ENCODE measurements around the gene SCN1B.

Gene SCN1B

GRCh38 chr19:35063940-35064818 lies 33.9 kb downstream of the SCN1B start:
- WGBS, 2 experiments, result 90 to 93% methylated on average over 10 of the region's 10 CpGs

GRCh38 chr19:35065574-35065973 lies 35.3 kb downstream of the SCN1B start:
- no peak overlapping the region for H3K4me3 ChIP-seq (ENCODE audit: insufficient read depth, low read depth, low read length)
- no peaks in the 10 kb centered on the region for H3K9me3 ChIP-seq (ENCODE audit: control insufficient read depth, low read length)
- no peak overlapping the region for H3K27ac ChIP-seq (ENCODE audit: insufficient read depth, low read depth, low read length, poor library complexity, severe bottlenecking)
- H3K27me3 ChIP-seq (ENCODE audit: control insufficient read depth, insufficient read depth, low read length, poor library complexity, severe bottlenecking), result no peaks in the 10 kb centered on the region
- peaks cover 13% of the 10 kb centered on the region for H3K4me1 ChIP-seq (ENCODE audit: control insufficient read depth, insufficient read depth, low read length)
- 94% methylated on average over 10 of the region's 10 CpGs for WGBS, 2 experiments
- H3K36me3 ChIP-seq (ENCODE audit: control insufficient read depth, insufficient read depth, low read length), result no peaks in the 10 kb centered on the region

More at GRCh38 chr19:35063940-35064818, 33.9 kb downstream of the SCN1B start:
- no peaks in the 10 kb centered on the region for H3K36me3 ChIP-seq (ENCODE audit: control insufficient read depth, insufficient read depth, low read length)
- H3K27me3 ChIP-seq (ENCODE audit: control insufficient read depth, insufficient read depth, low read length, poor library complexity, severe bottlenecking), result no peaks in the 10 kb centered on the region
- no peak overlapping the region for H3K27ac ChIP-seq (ENCODE audit: insufficient read depth, low read depth, low read length, poor library complexity, severe bottlenecking)
- H3K4me3 ChIP-seq (ENCODE audit: insufficient read depth, low read depth, low read length), result no peak overlapping the region
- no peaks in the 10 kb centered on the region for H3K9me3 ChIP-seq (ENCODE audit: control insufficient read depth, low read length)
- H3K4me1 ChIP-seq (ENCODE audit: control insufficient read depth, insufficient read depth, low read length), result peaks cover 10% of the 10 kb centered on the region

- Histone ChIP-seq H3K27me3 (ENCODE audit: control insufficient read depth, insufficient read depth, low read length, poor library complexity, severe bottlenecking) (no peaks in the 10 kb centered on the region), H3K27ac (ENCODE audit: insufficient read depth, low read depth, low read length, poor library complexity, severe bottlenecking) (no peak overlapping the region), H3K4me1 (ENCODE audit: control insufficient read depth, insufficient read depth, low read length) (peaks cover 13% of the 10 kb centered on the region), H3K9me3 (ENCODE audit: control insufficient read depth, low read length) (no peaks in the 10 kb centered on the region), H3K4me3 (ENCODE audit: insufficient read depth, low read depth, low read length) (no peak overlapping the region), H3K36me3 (ENCODE audit: control insufficient read depth, insufficient read depth, low read length) (no peaks in the 10 kb centered on the region)
- WGBS, 2 experiments, result 94 to 95% methylated on average over 15 of the region's 15 CpGs
Measured at GRCh38 chr19:35066121-35066520, 35.9 kb downstream of the SCN1B start.

GRCh38 chr19:35066691-35067563 lies 36.7 kb downstream of the SCN1B start:
- peaks cover 13% of the 10 kb centered on the region for H3K4me1 ChIP-seq (ENCODE audit: control insufficient read depth, insufficient read depth, low read length)
- H3K27ac ChIP-seq (ENCODE audit: insufficient read depth, low read depth, low read length, poor library complexity, severe bottlenecking), result no peak overlapping the region
- whole genome bisulfite sequencing, 2 experiments, result 45 to 49% methylated on average over 14 of the region's 14 CpGs
- H3K4me3 ChIP-seq (ENCODE audit: insufficient read depth, low read depth, low read length), result no peak overlapping the region
- H3K36me3 ChIP-seq (ENCODE audit: control insufficient read depth, insufficient read depth, low read length), result no peaks in the 10 kb centered on the region
- H3K9me3 ChIP-seq (ENCODE audit: control insufficient read depth, low read length), result no peaks in the 10 kb centered on the region
- H3K27me3 ChIP-seq (ENCODE audit: control insufficient read depth, insufficient read depth, low read length, poor library complexity, severe bottlenecking), result no peaks in the 10 kb centered on the region

GRCh38 chr19:35068941-35069634 lies 38.8 kb downstream of the SCN1B start:
- Histone ChIP-seq H3K4me3 (ENCODE audit: insufficient read depth, low read depth, low read length) (no peak overlapping the region), H3K27ac (ENCODE audit: insufficient read depth, low read depth, low read length, poor library complexity, severe bottlenecking) (no peak overlapping the region), H3K4me1 (ENCODE audit: control insufficient read depth, insufficient read depth, low read length) (peaks cover 13% of the 10 kb centered on the region), H3K9me3 (ENCODE audit: control insufficient read depth, low read length) (no peaks in the 10 kb centered on the region), H3K36me3 (ENCODE audit: control insufficient read depth, insufficient read depth, low read length) (no peaks in the 10 kb centered on the region), H3K27me3 (ENCODE audit: control insufficient read depth, insufficient read depth, low read length, poor library complexity, severe bottlenecking) (no peaks in the 10 kb centered on the region)
- WGBS, 2 experiments, result 62% methylated on average over 10 of the region's 10 CpGs

- Histone ChIP-seq H3K4me3 (ENCODE audit: insufficient read depth, low read depth, low read length) (no peak overlapping the region), H3K27ac (ENCODE audit: insufficient read depth, low read depth, low read length, poor library complexity, severe bottlenecking) (no peak overlapping the region), H3K27me3 (ENCODE audit: control insufficient read depth, insufficient read depth, low read length, poor library complexity, severe bottlenecking) (no peaks in the 10 kb centered on the region), H3K9me3 (ENCODE audit: control insufficient read depth, low read length) (no peaks in the 10 kb centered on the region), H3K36me3 (ENCODE audit: control insufficient read depth, insufficient read depth, low read length) (no peaks in the 10 kb centered on the region), H3K4me1 (ENCODE audit: control insufficient read depth, insufficient read depth, low read length) (peaks cover 13% of the 10 kb centered on the region)
- WGBS, 2 experiments, result 94 to 100% methylated on average over 1 of the region's 1 CpG
Measured at GRCh38 chr19:35069696-35070095, 39.4 kb downstream of the SCN1B start.

GRCh38 chr19:35070471-35070870 lies 40.2 kb downstream of the SCN1B start:
- 93 to 96% methylated on average over 3 of the region's 3 CpGs for WGBS, 2 experiments
- Histone ChIP-seq H3K9me3 (ENCODE audit: control insufficient read depth, low read length) (no peaks in the 10 kb centered on the region), H3K4me1 (ENCODE audit: control insufficient read depth, insufficient read depth, low read length) (peaks cover 13% of the 10 kb centered on the region), H3K27me3 (ENCODE audit: control insufficient read depth, insufficient read depth, low read length, poor library complexity, severe bottlenecking) (no peaks in the 10 kb centered on the region), H3K36me3 (ENCODE audit: control insufficient read depth, insufficient read depth, low read length) (no peaks in the 10 kb centered on the region), H3K27ac (ENCODE audit: insufficient read depth, low read depth, low read length, poor library complexity, severe bottlenecking) (no peak overlapping the region), H3K4me3 (ENCODE audit: insufficient read depth, low read depth, low read length) (no peak overlapping the region)

GRCh38 chr19:35073516-35073915 lies 43.2 kb downstream of the SCN1B start:
- no peaks in the 10 kb centered on the region for H3K36me3 ChIP-seq (ENCODE audit: control insufficient read depth, insufficient read depth, low read length)
- no peak overlapping the region for H3K4me3 ChIP-seq (ENCODE audit: insufficient read depth, low read depth, low read length)
- no peaks in the 10 kb centered on the region for H3K9me3 ChIP-seq (ENCODE audit: control insufficient read depth, low read length)
- no peak overlapping the region for H3K27ac ChIP-seq (ENCODE audit: insufficient read depth, low read depth, low read length, poor library complexity, severe bottlenecking)
- H3K4me1 ChIP-seq (ENCODE audit: control insufficient read depth, insufficient read depth, low read length), result peaks cover 9% of the 10 kb centered on the region
- no peaks in the 10 kb centered on the region for H3K27me3 ChIP-seq (ENCODE audit: control insufficient read depth, insufficient read depth, low read length, poor library complexity, severe bottlenecking)
- WGBS, 2 experiments, result 89 to 90% methylated on average over 10 of the region's 10 CpGs

- Histone ChIP-seq H3K9me3 (ENCODE audit: control insufficient read depth, low read length) (no peaks in the 10 kb centered on the region), H3K36me3 (ENCODE audit: control insufficient read depth, insufficient read depth, low read length) (no peaks in the 10 kb centered on the region), H3K27me3 (ENCODE audit: control insufficient read depth, insufficient read depth, low read length, poor library complexity, severe bottlenecking) (no peaks in the 10 kb centered on the region), H3K4me3 (ENCODE audit: insufficient read depth, low read depth, low read length) (no peak overlapping the region), H3K4me1 (ENCODE audit: control insufficient read depth, insufficient read depth, low read length) (peaks cover 5% of the 10 kb centered on the region), H3K27ac (ENCODE audit: insufficient read depth, low read depth, low read length, poor library complexity, severe bottlenecking) (no peak overlapping the region)
- 79 to 85% methylated on average over 8 of the region's 8 CpGs for WGBS, 2 experiments
Measured at GRCh38 chr19:35073941-35074340, 43.7 kb downstream of the SCN1B start.

All from ectodermal cell (in vitro differentiated cells).